WERI-Rb-1 (cell line): ENCODE results near the gene GAA.

ENCODE experiments used
- DNase-seq: peaks from one replicate; pipeline ENCODE4 v3.0.0-alpha.2; 2020
- H3K27ac ChIP-seq: fragments of 250-450 bp; sonication (Bioruptor Pico); 2 replicates; pipeline ENCODE4 v1.5.1; 2020; ENCODE audit warnings: mild to moderate bottlenecking, moderate library complexity
- H3K27me3 ChIP-seq: fragments of 250-450 bp; sonication (Bioruptor Pico); 2 replicates; pipeline ENCODE4 v1.5.1; 2021; ENCODE audit warnings: mild to moderate bottlenecking, low read depth, moderate library complexity; ENCODE audit not compliant: insufficient read depth, severe bottlenecking
- H3K36me3 ChIP-seq: fragments of 250-450 bp; sonication (Bioruptor Pico); 2 replicates; pipeline ENCODE4 v1.5.1; 2020; ENCODE audit warnings: mild to moderate bottlenecking, moderate library complexity
- H3K4me3 ChIP-seq: 2 replicates; pipeline ENCODE4 v1.5.1; 2011; ENCODE audit warnings: low read depth, mild to moderate bottlenecking, control low read depth, low read length
- H3K9me3 ChIP-seq: fragments of 250-450 bp; sonication (Bioruptor Pico); 2 replicates; pipeline ENCODE4 v1.5.1; 2021; ENCODE audit warnings: mild to moderate bottlenecking, moderate library complexity; ENCODE audit not compliant: severe bottlenecking
- TF ChIP-seq, protein P1 (sequence below): IDR thresholded peaks from 2 replicates; pipeline ENCODE4 v1.5.1; 2011; ENCODE audit warnings: low read depth, mild to moderate bottlenecking, control low read depth, inconsistent platforms, low read length

Gene GAA

GRCh38 chr17:80110927-80111701 is 9.7 kb downstream of the GAA start:
- peak overlapping the region; percentile 58 for H3K27ac ChIP-seq
- DNase-seq = peak; percentile 88
- TF ChIP-seq, protein P1, sequence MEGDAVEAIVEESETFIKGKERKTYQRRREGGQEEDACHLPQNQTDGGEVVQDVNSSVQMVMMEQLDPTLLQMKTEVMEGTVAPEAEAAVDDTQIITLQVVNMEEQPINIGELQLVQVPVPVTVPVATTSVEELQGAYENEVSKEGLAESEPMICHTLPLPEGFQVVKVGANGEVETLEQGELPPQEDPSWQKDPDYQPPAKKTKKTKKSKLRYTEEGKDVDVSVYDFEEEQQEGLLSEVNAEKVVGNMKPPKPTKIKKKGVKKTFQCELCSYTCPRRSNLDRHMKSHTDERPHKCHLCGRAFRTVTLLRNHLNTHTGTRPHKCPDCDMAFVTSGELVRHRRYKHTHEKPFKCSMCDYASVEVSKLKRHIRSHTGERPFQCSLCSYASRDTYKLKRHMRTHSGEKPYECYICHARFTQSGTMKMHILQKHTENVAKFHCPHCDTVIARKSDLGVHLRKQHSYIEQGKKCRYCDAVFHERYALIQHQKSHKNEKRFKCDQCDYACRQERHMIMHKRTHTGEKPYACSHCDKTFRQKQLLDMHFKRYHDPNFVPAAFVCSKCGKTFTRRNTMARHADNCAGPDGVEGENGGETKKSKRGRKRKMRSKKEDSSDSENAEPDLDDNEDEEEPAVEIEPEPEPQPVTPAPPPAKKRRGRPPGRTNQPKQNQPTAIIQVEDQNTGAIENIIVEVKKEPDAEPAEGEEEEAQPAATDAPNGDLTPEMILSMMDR = no peak
- H3K36me3 ChIP-seq = peaks cover 57% of the 10 kb centered on the region
- H3K4me3 ChIP-seq = no peak overlapping the region
- peaks cover 6% of the 10 kb centered on the region for H3K9me3 ChIP-seq
- no peaks in the 10 kb centered on the region for H3K27me3 ChIP-seq

- peaks cover 6% of the 10 kb centered on the region for H3K9me3 ChIP-seq
- DNase-seq = peak; percentile 68
- TF ChIP-seq, protein P1 = peak; percentile 38
- peak overlapping the region; percentile 59 for H3K27ac ChIP-seq
- no peaks in the 10 kb centered on the region for H3K27me3 ChIP-seq
- H3K4me3 ChIP-seq = no peak overlapping the region
- H3K36me3 ChIP-seq = peaks cover 57% of the 10 kb centered on the region
These were observed 10.5 kb downstream of the GAA start for GRCh38 chr17:80111702-80112470.

- DNase-seq = no peak
- H3K27me3 ChIP-seq = no peaks in the 10 kb centered on the region
- no peak overlapping the region for H3K4me3 ChIP-seq
- peak overlapping the region; percentile 59 for H3K27ac ChIP-seq
- H3K36me3 ChIP-seq = peaks cover 62% of the 10 kb centered on the region
- H3K9me3 ChIP-seq = peaks cover 6% of the 10 kb centered on the region
- TF ChIP-seq, protein P1 = no peak
These were observed 11.2 kb downstream of the GAA start for GRCh38 chr17:80112471-80113032.

- H3K27ac ChIP-seq = peak overlapping the region; percentile 59
- peaks cover 63% of the 10 kb centered on the region for H3K36me3 ChIP-seq
- H3K27me3 ChIP-seq = no peaks in the 10 kb centered on the region
- H3K4me3 ChIP-seq = no peak overlapping the region
- DNase-seq = no peak
- H3K9me3 ChIP-seq = peaks cover 6% of the 10 kb centered on the region
- TF ChIP-seq, protein P1 = no peak
These were observed 11.7 kb downstream of the GAA start for GRCh38 chr17:80113033-80113484.

GRCh38 chr17:80114758-80115157 is 13.4 kb downstream of the GAA start:
- peaks cover 6% of the 10 kb centered on the region for H3K9me3 ChIP-seq
- H3K27ac ChIP-seq = no peak overlapping the region
- no peaks in the 10 kb centered on the region for H3K27me3 ChIP-seq
- TF ChIP-seq, protein P1 = no peak
- DNase-seq = no peak
- no peak overlapping the region for H3K4me3 ChIP-seq
- H3K36me3 ChIP-seq = peaks cover 64% of the 10 kb centered on the region
